Keratinocyte (primary cell): ENCODE results near the gene GPBP1. TPM values are rescaled to one million over a fixed set of nuclear protein-coding genes. Genes with fewer than 3 reads are reported as not detected.
A peak's percentile ranks its signal among the peaks of the same experiment; 100 is the strongest.

Experiments
- DNase-seq: peaks from one replicate; pipeline ENCODE4 v3.0.0-alpha.2; 2011; ENCODE audit warnings: low read depth, missing footprints, low spot score
- FAIRE-seq: peaks from 2 replicates; lab custom pipeline; 2011; peaks lifted over from hg19 to GRCh38; lab: Jason Lieb, UNC
- H2AFZ ChIP-seq: 2 replicates; pipeline ENCODE4 v1.6.0; 2012; ENCODE audit warnings: low read length, control low read depth, inconsistent platforms; ENCODE audit not compliant: control insufficient read depth
- H3K27ac ChIP-seq: 2 replicates; pipeline ENCODE4 v1.5.1; 2011; ENCODE audit warnings: low read length; ENCODE audit not compliant: control insufficient read depth, insufficient read depth
- H3K27me3 ChIP-seq: 3 replicates; pipeline ENCODE4 v1.6.0; 2011; ENCODE audit warnings: low read length; ENCODE audit not compliant: control insufficient read depth, insufficient read depth; ENCODE audit errors: extremely low read depth
- H3K36me3 ChIP-seq, 2 experiments: 2 replicates in 1 of 2; 3 replicates in 1 of 2; pipeline ENCODE4 v1.5.1; 2011; ENCODE audit warnings: low read length in 2 of 2, mild to moderate bottlenecking in 1 of 2; ENCODE audit not compliant: control insufficient read depth in 2 of 2, insufficient read depth in 2 of 2; ENCODE audit errors: extremely low read depth in 1 of 2
- H3K4me1 ChIP-seq: 3 replicates; pipeline ENCODE4 v1.5.1; 2011; ENCODE audit warnings: low read length; ENCODE audit not compliant: control insufficient read depth, insufficient read depth; ENCODE audit errors: extremely low read depth
- H3K4me2 ChIP-seq: 3 replicates; pipeline ENCODE4 v1.6.0; 2011; ENCODE audit warnings: low read depth, low read length; ENCODE audit not compliant: control insufficient read depth, insufficient read depth; ENCODE audit errors: extremely low read depth
- H3K4me3 ChIP-seq, 3 experiments: fragments of 200-600 bp in 1 of 3; sonication (generic) in 1 of 3; 2 replicates in 2 of 3; 3 replicates in 1 of 3; pipeline ENCODE4 v1.5.1; 2011 to 2016; ENCODE audit warnings: low read length in 3 of 3, mild to moderate bottlenecking in 3 of 3, control low read depth in 2 of 3, inconsistent platforms in 1 of 3, low read depth in 1 of 3, mixed read lengths in 1 of 3, mixed run types in 1 of 3, moderate library complexity in 1 of 3; ENCODE audit not compliant: control insufficient read depth in 2 of 3, insufficient read depth in 2 of 3; ENCODE audit errors: extremely low read depth in 1 of 3
- H3K79me2 ChIP-seq: 2 replicates; pipeline ENCODE4 v1.6.0; 2012; ENCODE audit warnings: low read length; ENCODE audit not compliant: control insufficient read depth, insufficient read depth
- H3K9ac ChIP-seq: 3 replicates; pipeline ENCODE4 v1.6.0; 2011; ENCODE audit warnings: low read length; ENCODE audit not compliant: control insufficient read depth, insufficient read depth; ENCODE audit errors: extremely low read depth
- H3K9me1 ChIP-seq: 3 replicates; pipeline ENCODE4 v1.6.0; 2011; ENCODE audit warnings: low read length; ENCODE audit not compliant: control insufficient read depth, insufficient read depth; ENCODE audit errors: extremely low read depth
- H3K9me3 ChIP-seq: 2 replicates; pipeline ENCODE4 v1.5.1; 2012; ENCODE audit warnings: low read depth, low read length; ENCODE audit not compliant: control insufficient read depth
- H4K20me1 ChIP-seq: 3 replicates; pipeline ENCODE4 v1.6.0; 2011; ENCODE audit warnings: low read length; ENCODE audit not compliant: control insufficient read depth, insufficient read depth; ENCODE audit errors: extremely low read depth
- EZH2 ChIP-seq: IDR thresholded peaks from one replicate; pipeline ENCODE4 v1.6.1; 2012; ENCODE audit warnings: inconsistent platforms, mild to moderate bottlenecking, low read length, moderate library complexity
- dilution Hi-C: fragments of 300-500 bp; cut with MboI; formaldehyde crosslinking; loops from one replicate; pipeline ENCODE4 v1.7.0; 2020; ENCODE audit warnings: low sequenced_read_pairs; ENCODE audit not compliant: extremely low pct_ligation_motif_present
- polyA plus RNA-seq, 5 experiments: library from polyadenylated mRNA; depleted of rRNA in 3 of 5; stranded (reverse) in 3 of 5; stranded (forward) in 1 of 5; unstranded in 1 of 5; fragments of >200 nt; gene quantifications; 1 replicate in 1 of 5; 2 replicates in 3 of 5; 3 replicates in 1 of 5; pipeline versions ENCODE4 v1.2.1 to v1.2.3, GENCODE V29; 2011 to 2012; ENCODE audit warnings: missing spikeins in 2 of 5, low read depth in 1 of 5, low replicate concordance in 1 of 5
- TF ChIP-seq, protein P1 (sequence below), 3 experiments: IDR thresholded peaks in 1 of 3; conservative IDR thresholded peaks in 1 of 3; optimal IDR thresholded peaks in 1 of 3; 2 replicates in 2 of 3; 3 replicates in 1 of 3; pipeline versions ENCODE3 to v1.5.1; 2011; ENCODE audit warnings: low read length in 3 of 3, mild to moderate bottlenecking in 3 of 3, moderate library complexity in 2 of 3, control low read depth in 1 of 3, inconsistent platforms in 1 of 3; ENCODE audit not compliant: insufficient read depth in 2 of 3; ENCODE audit errors: extremely low read depth in 1 of 3

GPBP1 gene
- polyA plus RNA-seq, 1 donor (not counting 4 experiments of a cell fraction or from before 2014, with no cell fraction given), result 44.1 TPM

DNA sequence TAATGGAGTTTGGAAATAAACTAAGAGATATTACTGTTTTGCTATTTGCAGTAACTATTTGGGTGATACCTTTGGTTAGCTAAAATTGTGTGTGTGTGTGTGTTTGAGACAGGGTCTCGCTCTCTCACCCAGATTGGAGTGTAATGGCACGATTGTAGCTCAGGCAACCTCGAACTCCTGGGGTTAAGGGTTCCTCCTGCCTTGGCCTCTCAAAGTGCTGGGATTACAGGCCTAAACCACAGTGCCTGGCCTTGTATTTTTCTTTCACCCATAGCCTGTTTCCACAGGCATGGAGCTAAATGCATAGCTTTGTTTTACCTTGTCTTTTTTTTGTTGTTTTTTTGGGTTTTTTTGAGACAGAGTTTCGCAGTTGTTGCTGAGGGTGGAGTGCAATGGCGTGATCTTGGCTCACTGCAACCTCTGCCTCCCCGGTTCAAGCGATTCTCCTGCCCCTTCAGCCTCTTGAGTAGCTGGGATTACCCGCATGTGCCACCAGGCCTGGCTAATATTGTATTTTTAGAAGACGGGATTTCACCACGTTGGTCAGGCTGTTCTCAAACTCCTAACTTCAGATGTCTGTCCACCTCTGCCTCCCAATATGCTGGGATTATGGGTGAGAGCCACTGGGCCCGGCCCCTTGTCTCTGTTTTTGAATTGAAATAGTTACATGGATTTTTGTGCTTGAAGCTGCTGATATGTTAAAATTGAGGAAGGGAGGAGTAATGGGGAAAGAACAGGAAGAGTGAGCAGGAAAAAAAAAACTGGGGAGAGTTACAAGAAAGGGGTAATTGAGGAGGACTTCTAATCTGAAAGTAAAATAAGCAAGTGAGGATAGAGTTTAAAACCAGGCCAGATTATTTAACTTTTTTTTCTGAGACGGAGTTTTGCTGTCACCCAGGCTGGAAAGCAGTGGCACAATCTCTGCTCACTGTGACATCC is 5.7 kb downstream of the GPBP1 start:
- peak overlapping the region; percentile 58 for H3K9ac ChIP-seq
- H2AFZ ChIP-seq, result no peak overlapping the region
- peaks cover 19% of the 10 kb centered on the region for H3K4me1 ChIP-seq
- peak overlapping the region; percentile 86 for H3K4me2 ChIP-seq
- H3K9me3 ChIP-seq, result no peaks in the 10 kb centered on the region
- H3K9me1 ChIP-seq, result no peaks in the 10 kb centered on the region
- dilution Hi-C loops, result no loop called here
- FAIRE-seq (no peak), DNase-seq (no peak)
- H4K20me1 ChIP-seq, result peaks cover 22% of the 10 kb centered on the region
- H3K27ac ChIP-seq, result peak overlapping the region; percentile 50
- H3K27me3 ChIP-seq, result no peaks in the 10 kb centered on the region
- H3K79me2 ChIP-seq, result peaks cover 99% of the 10 kb centered on the region
- H3K4me3 ChIP-seq, result peak overlapping the region; percentile 16 to 69 (median 55)
- peaks cover 3 to 7% of the 10 kb centered on the region in 2 experiments for H3K36me3 ChIP-seq
- no peak for TF ChIP-seq EZH2
- TF ChIP-seq, protein P1, sequence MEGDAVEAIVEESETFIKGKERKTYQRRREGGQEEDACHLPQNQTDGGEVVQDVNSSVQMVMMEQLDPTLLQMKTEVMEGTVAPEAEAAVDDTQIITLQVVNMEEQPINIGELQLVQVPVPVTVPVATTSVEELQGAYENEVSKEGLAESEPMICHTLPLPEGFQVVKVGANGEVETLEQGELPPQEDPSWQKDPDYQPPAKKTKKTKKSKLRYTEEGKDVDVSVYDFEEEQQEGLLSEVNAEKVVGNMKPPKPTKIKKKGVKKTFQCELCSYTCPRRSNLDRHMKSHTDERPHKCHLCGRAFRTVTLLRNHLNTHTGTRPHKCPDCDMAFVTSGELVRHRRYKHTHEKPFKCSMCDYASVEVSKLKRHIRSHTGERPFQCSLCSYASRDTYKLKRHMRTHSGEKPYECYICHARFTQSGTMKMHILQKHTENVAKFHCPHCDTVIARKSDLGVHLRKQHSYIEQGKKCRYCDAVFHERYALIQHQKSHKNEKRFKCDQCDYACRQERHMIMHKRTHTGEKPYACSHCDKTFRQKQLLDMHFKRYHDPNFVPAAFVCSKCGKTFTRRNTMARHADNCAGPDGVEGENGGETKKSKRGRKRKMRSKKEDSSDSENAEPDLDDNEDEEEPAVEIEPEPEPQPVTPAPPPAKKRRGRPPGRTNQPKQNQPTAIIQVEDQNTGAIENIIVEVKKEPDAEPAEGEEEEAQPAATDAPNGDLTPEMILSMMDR (optimal IDR thresholded peaks at IDR 0.05 in 1 of 3, IDR thresholded peaks at IDR 0.05 in 1 of 3, conservative IDR thresholded peaks at IDR 0.05 in 1 of 3; ENCODE audit: extremely low read depth in 1 of 3, insufficient read depth in 2 of 3, low read length in 3 of 3), result no peak

DNA sequence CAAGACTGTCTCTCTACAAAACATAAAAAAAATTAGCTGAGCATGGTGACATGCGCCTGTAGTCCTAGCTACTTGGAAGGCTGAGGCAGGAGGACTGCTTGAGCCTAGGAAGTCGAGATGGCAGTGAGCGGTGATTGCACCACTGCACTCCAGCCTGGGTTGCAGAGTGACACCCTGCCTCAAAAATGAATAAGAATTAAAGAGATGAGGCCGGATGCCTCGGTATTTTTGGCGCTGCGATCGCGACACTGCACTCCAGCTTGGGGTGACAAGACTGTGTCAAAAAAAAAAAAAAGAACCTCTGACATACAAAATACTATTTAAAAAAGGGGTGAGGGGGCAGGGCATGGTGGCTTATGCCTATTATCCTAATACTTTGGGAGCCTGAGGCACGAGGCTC is 7.3 kb downstream of the GPBP1 start:
- Histone ChIP-seq H3K9ac (no peak overlapping the region), H3K36me3 (peaks cover 3 to 7% of the 10 kb centered on the region in 2 experiments), H3K4me2 (no peak overlapping the region), H3K27me3 (no peaks in the 10 kb centered on the region), H3K4me3 (no peak overlapping the region), H3K4me1 (peaks cover 20% of the 10 kb centered on the region), H2AFZ (no peak overlapping the region), H3K9me1 (no peaks in the 10 kb centered on the region), H4K20me1 (peaks cover 27% of the 10 kb centered on the region), H3K79me2 (peaks cover 99% of the 10 kb centered on the region), H3K27ac (no peak overlapping the region), H3K9me3 (no peaks in the 10 kb centered on the region)
- no peak for TF ChIP-seq EZH2
- TF ChIP-seq, protein P1 (optimal IDR thresholded peaks at IDR 0.05 in 1 of 3, IDR thresholded peaks at IDR 0.05 in 1 of 3, conservative IDR thresholded peaks at IDR 0.05 in 1 of 3; ENCODE audit: extremely low read depth in 1 of 3, insufficient read depth in 2 of 3, low read length in 3 of 3), result no peak
- dilution Hi-C loops, result no loop called here
- DNase-seq, result no peak
- FAIRE-seq, result no peak
